ENCODE data around the gene ATXN10.

Gene ATXN10

GRCh38 chr22:45684752-45685574, 13.3 kb downstream of the ATXN10 start:
- TF ChIP-seq CTCF (conservative IDR thresholded peaks at IDR 0.05; ENCODE audit: control insufficient read depth, insufficient read depth, low read depth, low read length) = no peak
- no peak overlapping the region for H3K4me3 ChIP-seq (ENCODE audit: control insufficient read depth, low read depth, low read length)
- no peak for DNase-seq (ENCODE audit: low read depth)

GRCh38 chr22:45686004-45686403, 14.4 kb downstream of the ATXN10 start:
- no peak for TF ChIP-seq CTCF (conservative IDR thresholded peaks at IDR 0.05; ENCODE audit: control insufficient read depth, insufficient read depth, low read depth, low read length)
- peak; percentile 49 for DNase-seq (ENCODE audit: low read depth)
- H3K4me3 ChIP-seq (ENCODE audit: control insufficient read depth, low read depth, low read length) = no peak overlapping the region

- TF ChIP-seq CTCF (conservative IDR thresholded peaks at IDR 0.05; ENCODE audit: control insufficient read depth, insufficient read depth, low read depth, low read length) = no peak
- DNase-seq (ENCODE audit: low read depth) = peak; percentile 58
- no peak overlapping the region for H3K4me3 ChIP-seq (ENCODE audit: control insufficient read depth, low read depth, low read length)
Observed at GRCh38 chr22:45686836-45687235, 15.2 kb downstream of the ATXN10 start.

GRCh38 chr22:45688600-45689080, 17.0 kb downstream of the ATXN10 start:
- H3K4me3 ChIP-seq (ENCODE audit: control insufficient read depth, low read depth, low read length) = no peak overlapping the region
- no peak for TF ChIP-seq CTCF (conservative IDR thresholded peaks at IDR 0.05; ENCODE audit: control insufficient read depth, insufficient read depth, low read depth, low read length)
- DNase-seq (ENCODE audit: low read depth) = peak; percentile 82

GRCh38 chr22:45689211-45689610, 17.6 kb downstream of the ATXN10 start:
- no peak for DNase-seq (ENCODE audit: low read depth)
- TF ChIP-seq CTCF (conservative IDR thresholded peaks at IDR 0.05; ENCODE audit: control insufficient read depth, insufficient read depth, low read depth, low read length) = no peak
- H3K4me3 ChIP-seq (ENCODE audit: control insufficient read depth, low read depth, low read length) = no peak overlapping the region

- no peak for DNase-seq (ENCODE audit: low read depth)
- H3K4me3 ChIP-seq (ENCODE audit: control insufficient read depth, low read depth, low read length) = no peak overlapping the region
- no peak for TF ChIP-seq CTCF (conservative IDR thresholded peaks at IDR 0.05; ENCODE audit: control insufficient read depth, insufficient read depth, low read depth, low read length)
Observed at GRCh38 chr22:45690008-45690407, 18.4 kb downstream of the ATXN10 start.

Measured in fibroblast of mammary gland (primary cell).